ENCODE results near the gene LINC00237. TPM values are rescaled to one million over a fixed set of nuclear protein-coding genes. Genes with fewer than 3 reads are reported as not detected.

The LINC00237 gene
- total RNA-seq, 8 experiments from 2014 or later: 0.16 to 1.5 (median 0.47) TPM; not detected in 3

DNA sequence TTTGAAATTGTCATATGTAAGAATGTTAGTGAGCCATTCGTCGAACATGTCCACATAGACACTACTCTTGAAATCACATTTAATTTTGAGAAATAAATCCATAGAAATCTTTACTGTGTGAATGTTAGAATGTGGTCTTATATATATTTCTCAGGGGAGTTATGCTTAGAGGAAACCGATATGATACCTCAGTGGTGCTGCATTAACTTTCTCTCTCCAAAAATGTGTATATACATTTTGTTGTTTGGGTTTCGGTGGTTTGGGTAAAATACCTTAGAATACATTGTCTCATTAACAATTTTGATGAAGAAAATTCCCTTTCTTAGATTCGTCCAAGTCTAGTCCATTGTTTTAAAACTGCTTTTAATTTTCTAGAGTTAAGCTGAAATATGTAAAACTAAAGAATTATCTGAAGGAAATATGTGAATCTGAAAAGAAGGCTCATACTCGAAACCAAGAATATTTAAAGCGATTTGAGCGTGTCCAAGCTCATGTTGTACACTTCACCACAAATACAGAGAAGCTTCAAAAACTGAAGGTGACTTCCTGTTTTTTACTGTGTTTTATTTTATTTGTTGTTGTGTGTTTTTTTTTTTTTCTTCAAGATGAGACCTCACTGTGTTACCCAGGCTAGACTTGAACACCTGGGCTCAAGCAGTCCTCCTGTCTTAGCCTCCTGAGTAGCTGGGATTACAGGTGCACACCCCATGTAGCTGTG is 30.0 kb upstream of the LINC00237 start:
- in situ Hi-C loops (cut with MboI; ENCODE audit: low pct_unique_long_range_greater_than_20kb in 2 of 9, low sequenced_read_pairs in 9 of 9, unreplicated experiment in 9 of 9): no loop called here
- ATAC-seq (replicated peaks in 6 of 8): no peak
- Histone ChIP-seq H3K4me1 (replicated peaks in 1 of 2) (no peaks in the 10 kb centered on the region), H3K4me3 (no peak overlapping the region), H3K27ac (no peak overlapping the region)
- WGBS, 10 experiments: 87 to 97% (median 92%) methylated on average over 3 to 8 of the region's 8 CpGs

GRCh38 chr20:21134883-21135493 is 28.8 kb upstream of the LINC00237 start:
- no peak overlapping the region for H3K4me3 ChIP-seq
- in situ Hi-C loops (cut with MboI; ENCODE audit: low pct_unique_long_range_greater_than_20kb in 2 of 9, low sequenced_read_pairs in 9 of 9, unreplicated experiment in 9 of 9): no loop called here
- WGBS, 10 experiments: 88 to 100% (median 97%) methylated on average over 1 to 9 of the region's 10 CpGs
- H3K27ac ChIP-seq: no peak overlapping the region
- no peak for ATAC-seq (replicated peaks in 6 of 8)
- H3K4me1 ChIP-seq (replicated peaks in 1 of 2): no peaks in the 10 kb centered on the region

GRCh38 chr20:21133917-21134622 is 27.9 kb upstream of the LINC00237 start:
- no peak overlapping the region for H3K4me3 ChIP-seq
- ATAC-seq (replicated peaks in 6 of 8): no peak
- in situ Hi-C loops (cut with MboI; ENCODE audit: low pct_unique_long_range_greater_than_20kb in 2 of 9, low sequenced_read_pairs in 9 of 9, unreplicated experiment in 9 of 9): no loop called here
- H3K4me1 ChIP-seq (replicated peaks in 1 of 2): no peaks in the 10 kb centered on the region
- 85 to 100% (median 93%) methylated on average over 2 to 16 of the region's 16 CpGs; no CpG with 5 or more reads in 1 of the 10 experiments for WGBS, 10 experiments
- no peak overlapping the region for H3K27ac ChIP-seq

DNA sequence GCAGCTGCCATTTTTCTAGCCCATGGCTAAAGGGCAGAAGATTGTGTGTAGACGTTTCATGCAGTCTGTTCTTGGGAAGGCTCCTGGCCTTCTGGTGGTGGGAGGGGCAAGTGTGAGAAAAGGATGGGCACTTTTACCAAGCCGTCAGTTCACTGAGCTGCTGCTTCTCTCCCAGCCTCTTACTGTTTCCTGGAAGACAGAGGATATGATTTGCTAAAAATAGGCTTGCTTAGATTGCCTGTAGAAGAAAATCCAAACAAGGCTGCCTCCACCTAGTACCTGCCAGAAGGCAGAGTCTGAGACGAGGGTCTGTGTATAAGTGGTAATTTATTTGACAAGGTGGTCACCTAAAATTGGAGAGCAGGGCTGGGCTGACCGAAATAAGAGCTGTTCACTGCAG is 27.2 kb upstream of the LINC00237 start:
- ATAC-seq (replicated peaks in 6 of 8): no peak
- 77 to 100% (median 89%) methylated on average over 1 to 3 of the region's 4 CpGs; no CpG with 5 or more reads in 4 of the 10 experiments for WGBS, 10 experiments
- Histone ChIP-seq H3K4me1 (replicated peaks in 1 of 2) (no peaks in the 10 kb centered on the region), H3K4me3 (no peak overlapping the region), H3K27ac (no peak overlapping the region)
- in situ Hi-C loops (cut with MboI; ENCODE audit: low pct_unique_long_range_greater_than_20kb in 2 of 9, low sequenced_read_pairs in 9 of 9, unreplicated experiment in 9 of 9): no loop called here

DNA sequence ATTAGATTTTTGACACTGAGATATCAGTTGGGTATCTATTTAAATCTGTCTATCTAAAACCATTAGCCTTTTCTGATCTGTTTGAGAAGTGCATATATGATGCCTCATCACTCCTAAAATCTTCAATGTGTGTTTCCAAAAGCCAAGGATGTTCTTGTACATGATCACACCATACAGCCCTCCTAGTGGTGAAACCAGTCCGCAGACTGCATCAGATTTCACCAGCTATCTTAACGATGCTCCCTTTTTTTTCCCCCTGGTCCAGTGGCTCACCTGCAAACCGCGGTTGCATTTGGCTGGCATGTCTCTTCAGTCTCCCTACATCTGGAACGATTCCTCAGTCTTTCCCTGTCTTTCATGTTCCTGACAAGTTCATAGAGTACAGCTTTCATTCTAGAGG is 23.7 kb upstream of the LINC00237 start:
- 20 to 91% (median 75%) methylated on average over 1 to 4 of the region's 5 CpGs; no CpG with 5 or more reads in 3 of the 10 experiments for WGBS, 10 experiments
- peaks cover 0 to 4% of the 10 kb centered on the region in 2 donors for H3K4me1 ChIP-seq (replicated peaks in 1 of 2)
- ATAC-seq (replicated peaks in 6 of 8): no peak
- in situ Hi-C loops (cut with MboI; ENCODE audit: low pct_unique_long_range_greater_than_20kb in 2 of 9, low sequenced_read_pairs in 9 of 9, unreplicated experiment in 9 of 9): no loop called here
- no peak overlapping the region for H3K4me3 ChIP-seq
- H3K27ac ChIP-seq: no peak overlapping the region

DNA sequence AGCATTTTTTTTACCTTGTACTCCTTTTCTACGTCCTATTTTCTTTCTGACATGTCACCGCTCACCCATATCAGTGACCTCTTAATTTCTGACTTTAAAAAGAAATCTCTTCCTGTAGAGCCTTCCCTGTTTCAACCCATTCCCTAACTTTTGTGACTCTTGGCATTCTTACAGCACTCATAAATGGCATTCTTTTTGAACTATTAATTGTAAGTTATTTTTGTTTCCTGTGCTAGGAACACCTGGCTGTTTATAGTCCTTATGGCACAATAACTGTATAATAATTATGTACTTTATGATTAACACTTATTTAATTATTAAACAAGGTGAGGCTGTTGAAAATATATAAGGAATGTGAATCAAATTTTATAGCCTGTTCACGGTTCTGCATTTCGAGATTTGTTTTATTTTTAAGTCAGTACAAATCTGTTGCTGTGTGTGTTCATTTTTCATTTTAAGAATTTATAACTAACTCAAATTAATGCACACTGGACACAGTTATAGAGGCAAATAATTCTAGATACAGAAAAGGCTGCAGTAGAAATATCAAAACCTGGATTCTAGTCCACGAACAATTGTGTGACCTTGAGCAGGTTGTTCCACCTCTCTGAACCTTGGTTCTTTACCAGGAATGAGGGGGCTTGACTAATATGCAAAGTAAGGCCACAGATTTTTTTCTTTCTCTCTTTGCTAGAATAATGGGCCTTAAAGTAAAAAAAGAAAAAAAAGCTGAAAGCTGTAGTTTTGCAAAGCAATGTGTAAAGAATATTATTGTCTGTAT is 21.2 kb upstream of the LINC00237 start:
- ATAC-seq (replicated peaks in 6 of 8): no peak
- no peak overlapping the region for H3K4me3 ChIP-seq
- 70 to 98% (median 87%) methylated on average over 2 to 5 of the region's 5 CpGs for WGBS, 10 experiments
- H3K27ac ChIP-seq: no peak overlapping the region
- in situ Hi-C loops (cut with MboI; ENCODE audit: low pct_unique_long_range_greater_than_20kb in 2 of 9, low sequenced_read_pairs in 9 of 9, unreplicated experiment in 9 of 9): no loop called here
- H3K4me1 ChIP-seq (replicated peaks in 1 of 2): peaks cover 0 to 4% of the 10 kb centered on the region in 2 donors

GRCh38 chr20:21126581-21126870 is 20.4 kb upstream of the LINC00237 start:
- peaks cover 0 to 4% of the 10 kb centered on the region in 2 donors for H3K4me1 ChIP-seq (replicated peaks in 1 of 2)
- in situ Hi-C loops (cut with MboI; ENCODE audit: low pct_unique_long_range_greater_than_20kb in 2 of 9, low sequenced_read_pairs in 9 of 9, unreplicated experiment in 9 of 9): no loop called here
- peak overlapping the region; percentile 57 to 75 (median 69) for H3K4me3 ChIP-seq
- 0 to 42% (median 15%) methylated on average over 2 to 8 of the region's 8 CpGs; no CpG with 5 or more reads in 1 of the 10 experiments for WGBS, 10 experiments
- no peak for ATAC-seq (replicated peaks in 6 of 8)
- peak overlapping the region in 1 of 2 donors; percentile 84 for H3K27ac ChIP-seq

DNA sequence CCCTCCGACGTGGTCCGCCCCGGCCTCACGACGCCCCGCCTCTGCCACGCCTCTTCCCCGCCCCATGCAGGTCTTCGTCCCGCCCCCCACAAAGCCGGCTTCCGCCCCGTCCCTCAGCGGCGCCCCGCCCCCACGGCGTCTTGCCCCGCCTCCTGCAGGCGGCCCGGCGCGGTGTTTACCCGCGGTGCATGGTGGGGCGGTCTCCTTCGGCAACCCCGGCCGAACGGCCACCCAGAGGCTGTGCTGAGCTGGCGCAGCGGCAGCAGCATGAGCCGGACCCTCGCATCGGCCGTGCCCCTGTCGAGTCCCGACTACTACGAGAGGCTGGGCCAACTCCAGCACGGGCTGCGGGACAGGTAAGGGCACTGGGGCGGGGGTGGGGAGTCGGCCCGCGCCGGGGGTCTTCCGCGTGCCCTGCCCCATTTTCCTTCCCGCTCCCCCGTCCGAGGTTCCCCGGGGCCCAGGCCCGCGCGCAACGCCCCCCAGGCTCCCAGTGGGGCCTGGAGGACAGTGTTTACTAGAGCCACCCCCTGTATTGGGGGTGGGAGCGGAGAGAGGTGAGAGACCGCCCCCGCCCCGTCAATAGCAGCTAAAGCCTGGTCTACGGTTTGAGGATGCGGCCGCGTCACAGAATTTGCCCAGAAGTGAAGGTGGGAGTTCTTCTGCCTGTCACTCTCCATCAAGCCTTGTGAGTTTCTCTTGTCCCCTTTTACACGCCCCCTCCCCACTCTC is 19.9 kb upstream of the LINC00237 start, which contains the start of gene KIZ:
KIZ (plus strand) TSS at position 234 of the 732 bp plus-strand sequence; CDS start at position 268, 34 bp downstream.
- WGBS, 10 experiments: 0% methylated on average over 1 to 9 of the region's 66 CpGs; no CpG with 5 or more reads in 6 of the 10 experiments
- ATAC-seq (replicated peaks in 6 of 8): peak; percentile 91 to 97 (median 94)
- Histone ChIP-seq H3K4me1 (replicated peaks in 1 of 2) (peaks cover 0 to 4% of the 10 kb centered on the region in 2 donors), H3K4me3 (peak within 1 kb of the TSS; percentile 57 to 75 (median 69)), H3K27ac (peak within 1 kb of the TSS; percentile 50 to 84)
- in situ Hi-C loops (cut with MboI; ENCODE audit: low pct_unique_long_range_greater_than_20kb in 2 of 9, low sequenced_read_pairs in 9 of 9, unreplicated experiment in 9 of 9): no loop called here

DNA sequence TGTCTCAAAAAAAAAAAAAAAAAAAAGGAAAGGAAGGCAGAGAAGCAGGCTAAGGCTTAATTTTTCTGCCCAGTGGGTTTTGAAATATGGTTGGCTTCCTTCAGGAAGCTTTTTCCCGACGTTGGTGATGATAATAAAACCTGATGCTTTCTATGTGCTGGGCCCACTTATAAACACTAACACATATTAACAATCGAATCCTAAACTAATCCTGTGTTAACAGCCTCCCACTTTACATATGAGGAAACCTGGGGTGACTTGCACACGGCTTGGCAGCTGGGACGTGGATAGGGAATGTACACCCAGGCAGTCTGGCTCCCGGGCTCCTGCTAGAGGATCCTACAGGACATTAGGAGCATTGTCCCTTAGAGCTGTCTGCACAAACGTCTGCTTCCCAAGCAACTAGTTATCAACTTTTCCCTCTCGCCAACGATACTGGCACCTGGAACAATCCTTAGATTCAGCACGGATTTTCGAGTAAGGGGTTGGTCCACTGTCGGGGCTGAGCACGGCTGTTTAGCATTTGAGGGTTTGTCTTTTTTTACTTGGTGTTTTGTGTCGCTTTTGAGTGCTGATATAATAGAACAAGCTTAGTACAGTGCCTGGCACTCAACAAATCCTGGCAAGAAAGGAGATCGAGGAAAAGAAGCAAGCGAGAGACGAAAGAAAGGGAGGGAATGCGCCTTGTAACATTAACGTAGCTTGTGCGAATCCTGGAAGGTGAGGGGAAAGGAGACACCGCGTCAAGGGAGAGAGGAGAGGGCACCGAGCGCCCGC is 19.1 kb upstream of the LINC00237 start:
- WGBS, 10 experiments: 0 to 40% (median 5%) methylated on average over 1 to 18 of the region's 25 CpGs
- peak; percentile 26 to 62 (median 53) for ATAC-seq (replicated peaks in 6 of 8)
- Histone ChIP-seq H3K4me1 (replicated peaks in 1 of 2) (peaks cover 0 to 4% of the 10 kb centered on the region in 2 donors), H3K27ac (peak overlapping the region; percentile 50 to 73), H3K4me3 (peak overlapping the region; percentile 57 to 75 (median 69))
- in situ Hi-C loops (cut with MboI; ENCODE audit: low pct_unique_long_range_greater_than_20kb in 2 of 9, low sequenced_read_pairs in 9 of 9, unreplicated experiment in 9 of 9): no loop called here

DNA sequence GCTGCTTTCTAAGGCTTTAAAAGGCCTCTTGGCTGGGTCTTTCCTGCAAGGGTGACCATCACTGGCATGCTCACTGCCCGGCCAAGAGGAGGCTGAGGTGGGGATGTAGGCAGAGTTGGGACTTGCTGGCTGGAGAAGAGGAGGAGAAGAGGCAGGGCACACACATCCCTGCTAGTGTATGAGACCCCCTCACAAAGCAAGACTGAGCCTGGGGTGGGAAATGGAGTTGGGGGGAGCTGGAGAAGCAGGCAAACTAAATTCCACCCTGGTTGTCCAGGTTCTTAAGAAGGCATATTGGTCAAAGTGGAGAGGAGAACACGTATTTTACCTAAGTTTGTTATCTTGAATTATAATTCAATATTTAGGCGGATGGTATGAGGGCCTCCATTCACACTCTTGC is 18.0 kb upstream of the LINC00237 start:
- Histone ChIP-seq H3K4me1 (replicated peaks in 1 of 2) (peaks cover 0 to 4% of the 10 kb centered on the region in 2 donors), H3K4me3 (no peak overlapping the region), H3K27ac (no peak overlapping the region)
- in situ Hi-C loops (cut with MboI; ENCODE audit: low pct_unique_long_range_greater_than_20kb in 2 of 9, low sequenced_read_pairs in 9 of 9, unreplicated experiment in 9 of 9): loop anchor here in 2 of 9 experiments (25.0 kb wide), 1 partner anchor 262 kb away; no protein-coding TSS in a partner anchor
- no peak for ATAC-seq (replicated peaks in 6 of 8)
- WGBS, 10 experiments: 64 to 100% (median 100%) methylated on average over 1 to 3 of the region's 3 CpGs; no CpG with 5 or more reads in 4 of the 10 experiments

GRCh38 chr20:21118782-21119181 is 12.6 kb upstream of the LINC00237 start:
- no peak for ATAC-seq (replicated peaks in 6 of 8)
- WGBS, 10 experiments: 45 to 100% (median 100%) methylated on average over 1 to 2 of the region's 2 CpGs; no CpG with 5 or more reads in 3 of the 10 experiments
- in situ Hi-C loops (cut with MboI; ENCODE audit: low pct_unique_long_range_greater_than_20kb in 2 of 9, low sequenced_read_pairs in 9 of 9, unreplicated experiment in 9 of 9): loop anchor here in 2 of 9 experiments (25.0 kb wide), 1 partner anchor 256 kb away; no protein-coding TSS in a partner anchor

More at GRCh38 chr20:21118782-21119181, 12.6 kb upstream of the LINC00237 start:
- H3K4me1 ChIP-seq (replicated peaks in 1 of 2): no peaks in the 10 kb centered on the region
- no peak overlapping the region for H3K27ac ChIP-seq
- no peak overlapping the region for H3K4me3 ChIP-seq

Data from motor neuron (in vitro differentiated cells).